Stimulated activated naive CD4-positive, alpha-beta T cell (primary cell): ENCODE data around the gene POLR1A.
A peak's percentile ranks its signal among the peaks of the same experiment; 100 is the strongest.

Experiments
- DNase-seq, 6 experiments: peaks; one replicate each; lab custom pipeline; 2025; lab: John Stamatoyannopoulos, UW

The POLR1A gene

DNA sequence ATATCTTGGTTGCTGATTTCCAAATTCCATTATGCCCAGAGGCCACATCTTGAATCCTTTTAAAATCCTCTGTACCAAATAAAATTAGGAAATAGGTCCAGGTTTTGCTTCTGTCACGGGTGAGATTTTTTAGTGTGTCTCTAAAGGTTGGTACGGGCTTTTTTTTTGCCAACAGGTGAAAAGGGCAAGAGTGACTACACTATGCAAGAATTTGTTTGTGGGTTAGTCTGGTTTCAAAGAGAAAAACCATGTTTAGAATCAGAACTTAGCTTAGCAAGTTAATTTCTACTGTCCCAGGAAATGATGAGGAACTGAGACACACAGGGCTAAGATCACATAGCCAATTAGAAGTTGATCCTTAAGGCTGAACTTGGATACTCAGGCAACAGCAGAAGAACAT, 41.7 kb downstream of the POLR1A start:
- DNase-seq = no peak

DNA sequence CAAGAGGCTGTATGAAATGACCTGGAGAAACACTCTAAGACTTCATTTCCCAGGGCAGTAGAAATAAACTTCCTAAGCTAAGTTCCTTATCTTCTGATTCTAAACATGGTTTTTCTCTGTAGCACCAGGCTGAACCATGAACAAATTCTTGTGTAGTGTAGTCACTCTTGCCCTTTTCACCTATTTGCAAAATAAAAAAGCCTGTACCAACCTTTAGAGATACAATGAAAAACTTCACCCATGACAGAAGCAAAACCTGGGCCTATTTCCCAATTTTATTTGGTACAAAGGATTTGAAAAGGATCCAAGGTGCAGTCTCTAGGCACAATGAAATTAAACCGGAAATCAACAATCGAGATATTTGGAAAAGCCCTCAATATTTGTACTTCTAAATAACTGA, 43.6 kb downstream of the POLR1A start:
- no peak for DNase-seq

DNA sequence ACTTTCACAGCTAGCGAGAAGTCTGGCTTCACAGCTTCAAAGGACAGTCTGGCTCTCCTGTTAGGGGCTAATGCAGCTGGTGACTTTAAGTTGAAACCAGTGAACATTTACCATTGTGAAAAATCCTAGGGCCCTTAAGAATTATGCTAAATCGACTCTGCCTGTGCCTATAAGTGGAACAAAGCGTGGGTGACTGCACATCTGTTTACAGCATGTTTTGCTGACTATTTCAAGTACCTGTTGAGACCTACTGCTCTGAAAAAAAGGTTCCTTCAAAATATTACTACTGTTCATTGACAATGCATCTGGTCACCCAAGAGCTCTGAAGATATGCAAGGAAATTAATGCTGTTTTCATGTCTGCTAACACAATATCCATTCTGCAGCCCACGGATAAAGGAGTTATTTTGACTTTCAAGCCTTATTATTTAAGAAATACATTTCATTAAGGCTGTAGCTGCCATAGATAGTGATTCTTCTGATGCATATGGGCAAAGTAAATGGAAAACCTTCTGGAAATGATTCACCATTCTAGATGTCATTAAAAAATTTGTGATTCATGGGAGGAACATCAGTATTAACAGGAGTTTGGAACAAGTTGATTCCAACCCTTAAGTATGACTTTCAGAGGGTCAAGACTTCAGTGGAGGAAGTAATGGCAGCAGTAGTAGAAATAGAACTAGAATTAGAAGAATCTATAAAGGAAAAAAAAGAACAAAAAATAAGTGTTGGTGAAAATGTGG, 48.9 kb downstream of the POLR1A start:
- no peak for DNase-seq

DNA sequence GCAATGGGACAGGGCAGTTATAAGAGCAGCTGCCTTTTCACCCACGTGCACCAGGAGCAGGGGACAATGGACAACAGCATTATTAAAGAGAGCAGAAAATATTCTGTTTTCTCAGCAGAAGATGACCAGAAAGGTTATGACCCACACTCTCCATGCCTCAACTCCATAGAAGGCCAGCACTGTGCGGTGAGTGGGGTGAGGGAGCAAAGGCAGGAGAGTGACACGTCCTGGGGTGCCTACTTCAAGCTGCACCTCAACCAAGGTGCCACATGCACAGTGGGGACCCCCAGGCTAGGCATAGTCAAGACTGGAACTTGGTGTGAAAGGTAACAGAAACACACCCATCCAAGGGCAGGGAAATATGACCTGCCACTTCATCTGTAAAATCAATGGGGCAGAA, 50.4 kb downstream of the POLR1A start:
- DNase-seq = no peak

DNA sequence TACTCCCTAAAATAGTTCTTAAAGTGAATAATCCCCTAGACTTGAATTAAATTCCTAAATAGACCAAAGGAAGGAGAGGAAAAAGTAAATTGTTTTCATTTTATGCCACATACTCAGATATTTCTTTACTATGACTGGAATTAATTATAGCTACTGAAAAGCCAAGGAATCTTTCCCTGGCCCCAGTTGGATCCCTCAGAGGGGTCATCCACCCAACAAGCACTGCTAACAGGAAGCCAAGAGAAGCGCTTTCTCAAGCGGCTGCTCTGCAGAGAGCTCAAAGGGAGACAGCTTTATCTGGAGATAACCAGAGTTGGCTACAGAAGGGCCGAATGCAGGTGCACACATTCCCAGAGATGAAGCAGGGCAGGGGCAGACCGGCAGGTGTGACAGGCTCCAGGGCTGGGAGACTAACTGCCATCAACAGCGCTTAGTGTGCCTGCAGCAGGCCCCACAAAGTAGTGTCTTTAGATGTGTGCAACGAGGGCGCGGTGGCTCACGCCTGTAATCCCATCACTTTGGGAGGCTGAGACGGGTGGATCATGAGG, 51.1 kb downstream of the POLR1A start:
- no peak for DNase-seq

DNA sequence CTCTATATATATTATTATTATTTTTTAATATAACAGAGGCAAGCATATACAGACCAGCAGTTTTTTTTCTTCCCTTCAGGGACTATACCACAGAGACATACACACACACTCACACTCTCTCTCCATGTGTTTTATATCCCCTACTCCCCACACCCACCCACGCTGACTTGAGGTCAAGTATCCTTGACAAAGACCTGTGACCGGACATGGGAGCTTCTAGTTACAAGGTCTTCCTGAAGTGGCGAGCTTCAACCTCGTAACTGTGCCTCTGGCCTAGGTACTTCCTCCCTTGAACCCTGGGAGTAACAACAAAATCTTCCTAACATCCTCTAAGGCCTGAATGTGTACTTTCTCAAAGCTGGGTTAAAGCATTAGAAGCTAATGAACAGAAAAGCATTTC, 52.5 kb downstream of the POLR1A start:
- DNase-seq = no peak

DNA sequence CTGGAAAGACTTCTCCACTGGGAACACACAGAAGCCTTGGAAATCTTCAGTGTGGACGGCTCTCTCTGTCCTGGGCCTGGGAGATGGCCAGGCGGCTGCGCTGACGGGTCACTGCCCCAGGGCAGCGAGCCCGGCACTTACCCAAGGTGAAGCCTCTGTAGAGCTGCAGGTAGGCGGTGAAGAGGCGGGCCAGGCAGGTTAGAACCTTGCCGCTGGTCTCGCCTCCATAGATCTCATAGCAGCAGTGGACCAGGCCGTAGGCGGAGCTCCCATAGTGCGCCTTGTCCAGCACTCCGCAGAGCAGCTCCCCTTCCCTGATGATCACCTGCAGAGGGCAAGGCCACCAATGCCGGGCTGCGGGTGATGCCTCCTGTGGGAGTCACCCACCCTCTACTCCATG, 53.0 kb downstream of the POLR1A start:
- DNase-seq = no peak

DNA sequence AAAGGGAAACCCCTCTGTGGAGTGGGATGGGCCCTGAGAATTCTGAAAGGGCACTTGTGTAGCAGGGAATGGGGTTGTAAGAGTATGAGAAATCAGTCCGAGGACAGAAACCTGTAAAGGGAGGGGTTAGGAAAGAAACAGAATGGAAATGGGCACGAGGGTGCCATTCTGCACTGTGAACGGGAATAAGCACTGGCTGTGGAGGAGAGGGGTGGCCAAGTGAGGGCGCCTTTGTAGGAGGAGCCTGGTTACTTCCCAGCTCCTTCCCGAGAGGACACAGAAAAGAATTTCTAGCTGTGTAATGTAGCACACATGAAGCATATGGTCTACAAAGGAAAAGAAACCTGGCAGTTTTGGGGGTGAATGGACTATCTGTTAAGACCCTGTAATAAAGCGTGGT, 53.4 kb downstream of the POLR1A start:
- DNase-seq = no peak

DNA sequence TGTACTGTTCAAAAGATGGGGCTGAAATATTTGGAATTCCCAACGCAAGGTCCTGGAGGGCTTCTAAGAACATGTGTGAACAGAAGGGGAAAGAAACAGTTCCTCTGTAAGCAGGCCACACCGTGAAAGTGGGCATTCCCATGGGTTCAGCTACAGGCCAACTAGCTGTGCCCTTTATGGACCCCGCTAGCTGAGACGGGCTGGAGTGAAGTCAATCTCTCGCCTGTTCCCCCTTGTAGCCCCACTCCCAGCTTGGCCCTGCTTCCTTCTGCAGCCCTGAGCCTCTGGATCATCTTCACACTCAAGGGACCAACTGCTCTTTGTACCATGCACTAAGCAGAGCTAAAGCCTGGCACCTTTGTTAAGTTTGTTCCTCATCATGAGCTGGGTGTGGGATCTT, 55.4 kb downstream of the POLR1A start:
- no peak for DNase-seq

DNA sequence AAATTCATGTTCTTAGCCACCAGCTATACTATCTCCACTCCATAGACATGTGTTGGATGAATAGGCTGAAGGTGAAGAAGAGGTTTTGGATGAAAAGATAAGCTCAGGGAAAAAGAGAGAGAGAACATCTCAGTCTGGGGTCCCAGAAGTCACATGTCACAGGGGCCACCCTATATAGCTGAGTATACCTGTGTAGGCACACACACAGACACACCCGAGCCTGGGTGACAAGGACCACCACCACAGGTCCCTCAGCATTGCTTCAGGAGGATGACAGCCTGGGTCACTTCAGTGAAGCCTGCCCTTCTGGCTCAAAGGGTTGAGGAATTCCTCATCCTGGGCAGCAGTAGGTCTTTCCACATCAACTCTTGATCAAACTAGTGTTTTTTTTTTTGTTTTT, 56.2 kb downstream of the POLR1A start:
- no peak for DNase-seq

DNA sequence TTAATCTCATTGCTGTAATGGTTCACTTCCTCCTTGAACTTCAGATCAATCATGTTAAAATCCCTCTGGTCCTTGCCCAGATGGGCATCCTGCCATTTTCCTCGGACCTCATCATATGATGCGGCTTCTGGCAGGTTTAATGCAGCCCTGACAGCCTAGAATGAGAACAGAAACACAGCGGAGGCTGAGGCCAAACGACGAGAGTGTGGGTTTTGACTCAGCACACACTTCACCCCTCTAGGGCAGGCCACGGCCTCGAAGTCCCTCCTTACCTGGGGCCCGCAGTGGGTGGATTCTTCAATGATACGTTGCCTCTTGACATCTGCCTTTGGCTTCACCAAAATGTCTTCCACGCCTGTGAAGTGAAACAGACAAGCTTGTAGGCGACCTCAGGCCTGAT, 56.8 kb downstream of the POLR1A start:
- no peak for DNase-seq

DNA sequence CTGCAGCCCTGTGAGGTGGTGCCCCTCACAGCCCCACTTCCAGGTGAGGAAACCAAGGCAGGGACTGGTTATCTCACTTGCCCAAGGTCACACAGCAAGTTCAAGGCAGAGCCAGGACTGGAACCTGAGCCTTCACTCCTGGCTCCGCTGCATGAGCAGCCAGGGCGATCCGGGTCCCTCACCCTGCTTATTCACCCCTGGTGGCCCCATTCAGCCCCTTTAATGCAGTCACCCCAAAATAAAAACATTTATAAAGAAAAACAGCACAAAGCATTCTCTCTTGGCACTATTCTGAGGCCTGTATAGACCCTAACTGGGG, 57.3 kb downstream of the POLR1A start:
- DNase-seq = no peak

DNA sequence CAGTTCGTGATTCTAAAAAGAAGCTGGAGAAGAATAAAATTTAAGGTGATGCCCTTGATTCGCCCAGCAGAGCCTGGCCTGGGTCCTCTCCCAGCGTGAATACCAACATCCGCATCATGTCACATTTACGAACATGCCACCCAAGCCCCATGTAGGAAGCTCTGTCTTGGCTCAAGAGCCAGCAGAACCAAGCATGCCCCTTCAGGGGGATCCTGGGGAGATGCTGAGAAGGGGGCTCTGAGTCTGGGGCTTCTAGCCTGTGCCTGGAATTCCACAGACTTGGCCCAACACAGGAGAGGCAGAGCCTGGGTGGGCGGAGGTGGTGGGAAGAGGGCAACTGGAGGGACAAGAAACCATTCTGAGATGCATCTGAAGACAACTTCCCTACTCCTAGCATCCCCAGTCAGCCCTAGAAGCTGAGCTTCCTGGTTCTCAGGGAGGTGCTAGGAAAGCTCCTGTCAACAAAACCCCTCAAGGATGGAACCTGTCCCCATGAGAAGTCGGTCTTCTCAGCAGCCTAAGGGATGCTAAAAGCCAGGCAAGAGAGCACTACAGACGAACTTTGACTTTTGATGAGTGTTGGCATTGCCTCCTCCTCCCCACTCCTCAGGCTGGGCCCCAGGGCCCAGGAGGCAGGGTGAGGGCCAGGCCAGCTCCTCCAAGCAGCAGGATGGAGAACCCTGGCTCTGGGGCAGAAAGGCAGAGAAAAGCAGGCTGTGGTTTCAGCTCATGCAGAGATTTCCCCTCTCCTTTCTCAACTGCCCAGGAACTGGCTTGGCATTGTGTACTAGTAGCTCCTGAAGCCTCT, 57.9 kb downstream of the POLR1A start:
- DNase-seq = no peak

DNA sequence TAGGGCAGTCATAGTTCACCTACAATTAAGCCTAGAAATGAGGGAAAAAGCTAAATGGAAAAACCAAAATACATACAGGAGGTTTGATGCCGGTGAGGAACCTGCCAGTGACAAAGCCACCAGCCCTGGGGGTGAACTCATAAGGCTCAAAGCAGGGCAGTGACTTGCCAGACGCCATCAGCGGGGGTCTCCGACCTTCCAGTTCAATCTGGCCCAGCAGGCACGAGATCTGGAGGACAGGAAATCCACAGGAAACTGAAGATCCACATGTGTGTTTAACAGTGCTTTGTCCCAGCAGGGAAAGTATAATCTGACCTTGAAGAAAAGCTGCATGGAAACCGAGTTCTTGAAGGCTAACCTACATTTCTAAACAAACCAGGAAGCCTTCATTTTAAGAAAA, 60.1 kb downstream of the POLR1A start:
- no peak for DNase-seq

DNA sequence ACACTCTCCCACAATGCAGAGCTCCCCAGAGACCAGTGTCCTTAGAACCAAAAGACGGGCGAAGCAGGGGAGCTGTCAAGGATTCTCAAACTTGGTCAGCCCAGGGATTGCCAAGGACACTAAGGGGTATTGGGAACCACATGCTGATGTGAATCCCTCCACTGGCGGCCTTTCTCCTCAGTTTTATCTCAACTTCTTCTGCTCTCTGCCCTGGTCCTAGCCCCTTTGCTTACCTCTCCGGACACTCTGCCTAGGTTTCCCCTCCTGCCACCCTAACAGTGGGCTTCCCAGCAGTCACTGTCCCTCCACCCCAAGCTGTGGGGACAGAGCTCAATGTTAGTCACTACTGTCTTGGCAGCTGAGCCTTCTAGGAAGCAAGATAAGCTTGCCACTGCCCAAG, 61.1 kb downstream of the POLR1A start:
- no peak for DNase-seq

DNA sequence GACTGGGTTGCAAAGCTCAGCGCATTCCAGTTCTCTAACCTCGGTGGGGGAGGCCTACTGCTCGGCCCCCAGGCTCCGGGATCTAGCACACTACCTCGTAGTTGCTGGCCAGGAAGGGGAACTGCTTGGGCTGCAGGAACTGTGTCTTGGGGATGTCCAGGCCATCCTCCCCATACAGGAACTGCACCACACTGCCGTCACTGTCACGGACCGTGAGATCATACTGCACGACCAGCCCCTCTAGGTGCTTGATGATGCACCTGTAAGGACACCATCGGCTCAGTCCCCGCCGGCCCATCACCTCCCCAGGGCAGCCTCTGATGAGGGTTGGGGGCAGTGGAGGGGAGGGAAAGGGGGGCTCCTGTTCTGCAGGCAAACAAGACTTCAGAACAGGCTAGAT, 61.6 kb downstream of the POLR1A start:
- no peak for DNase-seq

DNA sequence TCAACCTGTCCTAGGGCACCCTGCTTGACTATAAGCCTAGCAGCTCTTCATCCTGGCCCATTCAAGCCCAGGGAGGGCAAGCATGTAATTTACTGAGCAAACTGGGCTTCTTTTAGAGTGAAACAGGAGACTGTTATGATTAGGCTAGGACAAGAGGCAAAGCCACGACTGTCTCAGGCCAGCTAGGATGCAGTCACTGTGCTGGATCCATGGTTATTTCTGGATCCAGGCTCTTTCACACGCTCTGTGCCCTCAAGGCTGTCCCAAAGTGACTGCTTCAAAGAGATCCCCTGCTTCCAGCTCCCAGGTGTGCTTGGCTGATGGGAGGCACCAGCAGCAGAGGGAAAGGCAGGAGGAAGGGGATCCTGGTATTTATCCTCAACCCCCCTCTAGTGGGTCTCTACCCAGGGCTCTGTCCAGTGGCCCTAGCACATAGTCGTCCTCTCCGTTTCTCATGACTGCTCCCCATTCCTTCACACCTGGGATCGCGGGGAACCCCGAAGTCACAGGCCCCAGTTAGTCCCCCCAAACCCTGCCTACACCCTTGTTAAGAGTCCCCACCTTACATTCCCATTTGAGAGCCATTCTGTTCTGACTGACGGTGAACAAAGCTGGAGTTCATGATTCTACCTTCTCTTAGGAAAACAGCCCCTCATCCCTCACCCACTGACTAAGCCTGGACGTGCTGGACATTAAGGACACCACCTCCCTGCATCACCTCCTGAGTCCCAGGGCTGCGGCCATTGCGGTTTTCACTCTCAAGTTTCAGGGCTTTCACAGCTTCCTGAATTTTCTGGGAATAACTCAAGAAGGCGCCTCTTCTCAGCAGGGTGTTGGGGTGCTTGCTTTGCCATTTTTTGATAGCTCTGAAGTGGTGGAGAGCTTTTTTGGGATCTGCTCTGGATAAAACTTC, 63.2 kb downstream of the POLR1A start:
- DNase-seq = no peak

DNA sequence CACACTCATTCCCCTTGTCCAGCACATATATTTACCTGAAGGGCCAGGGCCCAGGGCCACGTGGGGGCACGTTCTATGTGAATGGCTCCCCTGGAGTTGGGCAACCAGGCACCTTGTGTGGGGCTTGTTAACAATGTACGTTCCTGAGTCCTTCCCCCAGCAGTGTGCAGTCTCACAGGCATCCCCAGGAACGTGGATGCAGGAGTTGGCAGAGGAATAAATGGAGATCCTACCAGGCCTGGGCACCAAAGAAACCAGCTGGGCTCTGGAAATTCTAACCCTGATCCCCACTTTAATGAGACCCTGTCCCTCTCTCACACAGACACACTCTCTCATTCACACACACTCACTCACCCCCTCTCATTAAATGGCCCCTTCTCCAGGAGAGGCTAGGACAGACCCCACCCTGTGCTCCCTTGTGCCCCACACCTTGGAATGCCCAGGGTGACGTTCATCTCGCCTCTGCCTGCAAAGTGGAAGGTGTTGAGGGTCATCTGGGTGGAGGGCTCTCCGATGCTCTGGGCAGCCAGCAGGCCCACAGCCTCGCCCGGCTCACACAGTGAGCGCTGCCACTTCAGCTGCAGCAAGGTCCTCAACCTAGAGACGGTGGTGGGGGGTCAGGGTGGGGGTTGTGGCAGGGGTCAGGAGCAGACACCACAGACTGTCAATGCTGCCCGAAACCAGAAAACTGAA, 65.6 kb downstream of the POLR1A start:
- DNase-seq = peak in 1 of 6 experiments; percentile 46

DNA sequence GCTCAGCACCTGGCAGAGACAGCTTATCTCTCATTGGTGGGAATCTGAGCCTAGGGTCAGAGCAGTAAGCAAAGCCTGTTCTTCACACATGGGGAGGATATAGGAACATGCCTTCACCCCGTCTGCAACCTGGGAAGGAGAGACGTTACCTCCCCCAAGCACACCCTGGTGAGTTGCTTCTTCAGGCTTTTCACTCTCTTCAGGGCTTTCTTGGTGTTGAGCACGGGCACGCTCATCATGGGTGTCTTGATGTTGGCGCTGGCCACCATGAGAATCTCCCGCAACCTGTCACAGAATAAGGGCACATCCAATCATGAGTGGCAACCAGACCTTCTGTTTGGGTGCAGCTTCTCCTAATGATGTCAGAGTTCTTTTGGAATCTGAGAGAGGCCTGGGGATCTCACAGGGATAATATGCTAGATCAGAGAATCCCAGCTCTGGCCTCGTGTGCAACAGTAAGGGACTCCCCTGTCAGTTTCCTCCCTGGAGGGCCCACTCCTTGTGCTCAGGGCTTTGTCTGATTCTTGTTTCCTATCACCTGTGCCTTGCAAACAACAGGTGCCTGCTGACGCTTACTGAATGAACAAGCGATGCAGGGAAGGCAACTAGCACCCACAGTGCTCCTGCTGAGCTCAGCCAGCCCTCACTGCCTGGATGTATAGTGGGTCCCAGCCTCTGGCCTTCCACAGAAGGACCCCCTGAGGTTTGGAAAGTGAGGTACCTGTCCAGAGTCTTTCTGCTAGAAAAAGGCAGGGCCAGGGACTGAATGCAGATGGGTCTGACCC, 66.3 kb downstream of the POLR1A start:
- DNase-seq = peak; percentile 27 to 65 (median 49)

DNA sequence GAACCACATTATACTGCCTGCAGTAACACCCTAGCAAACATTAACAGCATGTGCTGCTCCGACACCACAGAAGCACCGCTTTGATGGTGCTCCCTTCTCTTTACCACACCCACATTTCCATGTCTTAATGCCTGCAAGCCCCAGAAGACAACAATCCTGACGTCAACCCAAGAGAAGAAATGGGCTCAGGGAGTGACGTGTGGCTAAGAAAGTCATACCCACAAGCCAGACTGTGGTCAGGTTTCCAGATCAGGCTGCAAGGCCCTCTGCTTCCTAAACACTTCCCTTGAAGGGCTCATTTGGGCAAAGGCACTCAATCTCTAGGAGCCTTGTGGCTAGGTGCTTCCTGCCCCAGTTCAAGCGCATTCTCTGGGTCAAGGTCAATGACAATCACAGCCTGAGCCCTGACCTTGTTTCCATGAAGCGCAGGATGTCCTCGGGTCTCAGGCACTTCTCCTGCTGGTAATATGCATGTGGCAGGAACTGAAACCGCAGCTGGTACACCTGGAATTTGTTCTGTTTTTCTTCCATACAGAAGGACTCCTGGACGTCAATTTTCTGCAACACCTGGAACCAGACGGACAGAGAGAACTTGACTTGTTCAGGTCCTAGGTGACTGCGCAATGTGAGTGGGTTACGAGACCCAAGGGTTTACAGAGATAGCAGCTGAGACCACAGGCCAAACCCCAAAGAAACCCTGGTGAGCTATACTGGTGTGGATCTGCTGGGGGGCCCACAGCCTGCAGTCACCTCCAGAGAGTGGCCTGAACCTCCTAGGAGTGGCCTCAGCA, 67.2 kb downstream of the POLR1A start:
- peak; percentile 67 to 94 (median 83) for DNase-seq
